Measurements from ENCODE around the gene SREBF1. TPM values are rescaled to one million over a fixed set of nuclear protein-coding genes. Genes with fewer than 3 reads are reported as not detected.

Gene SREBF1
- total and polyA plus RNA-seq, 2 of the 8 experiments (the other 6 are each of a cell fraction or from before 2014, with no cell fraction given): 28.6 to 70.8 TPM

DNA sequence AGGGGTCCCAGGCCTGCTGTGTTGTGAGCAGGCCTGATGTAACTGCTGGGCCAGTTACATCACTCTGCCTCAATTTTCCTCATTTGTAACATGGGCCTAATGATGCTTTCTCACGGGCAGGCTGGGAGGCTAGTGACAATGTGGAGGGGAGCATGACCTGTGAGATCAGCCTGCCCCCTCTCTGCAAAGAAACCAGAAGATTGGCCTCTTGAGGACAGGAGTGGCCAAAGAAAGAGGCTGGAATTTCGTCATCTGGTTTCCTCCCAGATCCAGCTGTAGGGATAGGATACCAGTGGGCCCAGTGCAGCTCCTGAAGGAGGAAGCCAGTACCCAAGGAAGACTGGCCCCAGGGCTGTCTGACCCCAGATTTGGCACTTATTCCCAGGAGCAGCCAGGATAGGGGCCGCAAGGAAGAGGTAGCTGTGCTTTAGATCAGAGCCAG is 615 bp upstream of the SREBF1 start (continued):
- TF ChIP-seq RNF2 (IDR thresholded peaks at IDR 0.05; ENCODE audit: borderline replicate concordance, low read depth, low read length, missing control alignments, poor library complexity, severe bottlenecking) (no peak), POU5F1 (IDR thresholded peaks at IDR 0.05; ENCODE audit: low read depth, low read length) (no peak)
